ENCODE results near the gene MINK1. TPM values are rescaled to one million over a fixed set of nuclear protein-coding genes. Genes with fewer than 3 reads are reported as not detected.
A peak's percentile ranks its signal among the peaks of the same experiment; 100 is the strongest.

Gene MINK1
- total RNA-seq, 1 donor from 2014 or later: 117 TPM

GRCh38 chr17:4899341-4900230 is 66.4 kb downstream of the MINK1 start, which contains the start of gene C17orf107:
Gene C17orf107 (plus strand): TSS chr17:4899536. CDS start chr17:4899763, 227 bp downstream.
- H3K4me1 Mint-ChIP-seq: peaks cover 13% of the 10 kb centered on the region
- H3K4me3 Mint-ChIP-seq: peak within 1 kb of the TSS; percentile 69

GRCh38 chr17:4900231-4901107 is 67.3 kb downstream of the MINK1 start:
- TF ChIP-seq, protein P1, sequence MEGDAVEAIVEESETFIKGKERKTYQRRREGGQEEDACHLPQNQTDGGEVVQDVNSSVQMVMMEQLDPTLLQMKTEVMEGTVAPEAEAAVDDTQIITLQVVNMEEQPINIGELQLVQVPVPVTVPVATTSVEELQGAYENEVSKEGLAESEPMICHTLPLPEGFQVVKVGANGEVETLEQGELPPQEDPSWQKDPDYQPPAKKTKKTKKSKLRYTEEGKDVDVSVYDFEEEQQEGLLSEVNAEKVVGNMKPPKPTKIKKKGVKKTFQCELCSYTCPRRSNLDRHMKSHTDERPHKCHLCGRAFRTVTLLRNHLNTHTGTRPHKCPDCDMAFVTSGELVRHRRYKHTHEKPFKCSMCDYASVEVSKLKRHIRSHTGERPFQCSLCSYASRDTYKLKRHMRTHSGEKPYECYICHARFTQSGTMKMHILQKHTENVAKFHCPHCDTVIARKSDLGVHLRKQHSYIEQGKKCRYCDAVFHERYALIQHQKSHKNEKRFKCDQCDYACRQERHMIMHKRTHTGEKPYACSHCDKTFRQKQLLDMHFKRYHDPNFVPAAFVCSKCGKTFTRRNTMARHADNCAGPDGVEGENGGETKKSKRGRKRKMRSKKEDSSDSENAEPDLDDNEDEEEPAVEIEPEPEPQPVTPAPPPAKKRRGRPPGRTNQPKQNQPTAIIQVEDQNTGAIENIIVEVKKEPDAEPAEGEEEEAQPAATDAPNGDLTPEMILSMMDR (IDR thresholded peaks at IDR 0.05; ENCODE audit: unreplicated experiment): no peak
- Mint-ChIP-seq H3K4me1 (peaks cover 13% of the 10 kb centered on the region), H3K27me3 (ENCODE audit: low read depth) (no peaks in the 10 kb centered on the region), H3K36me3 (peaks cover 10% of the 10 kb centered on the region), H3K27ac (no peak overlapping the region), H3K9me3 (no peaks in the 10 kb centered on the region), H3K4me3 (peak overlapping the region; percentile 69)
- DNase-seq (ENCODE audit: low spot score in 2 of 2, unreplicated experiment in 2 of 2): no peak

More at GRCh38 chr17:4899341-4900230, 66.4 kb downstream of the MINK1 start, which contains the start of gene C17orf107:
- H3K27me3 Mint-ChIP-seq (ENCODE audit: low read depth): no peaks in the 10 kb centered on the region
- TF ChIP-seq, protein P1 (IDR thresholded peaks at IDR 0.05; ENCODE audit: unreplicated experiment): no peak
- H3K9me3 Mint-ChIP-seq: no peaks in the 10 kb centered on the region
- peak within 1 kb of the TSS; percentile 84 for H3K27ac Mint-ChIP-seq
- peaks cover 12% of the 10 kb centered on the region for H3K36me3 Mint-ChIP-seq
- DNase-seq (ENCODE audit: low spot score in 2 of 2, unreplicated experiment in 2 of 2): peak; percentile 69

- DNase-seq (ENCODE audit: low spot score in 2 of 2, unreplicated experiment in 2 of 2): no peak
- Mint-ChIP-seq H3K4me1 (peaks cover 13% of the 10 kb centered on the region), H3K36me3 (peaks cover 8% of the 10 kb centered on the region), H3K4me3 (no peak overlapping the region), H3K27me3 (ENCODE audit: low read depth) (no peaks in the 10 kb centered on the region), H3K9me3 (no peaks in the 10 kb centered on the region), H3K27ac (no peak overlapping the region)
- TF ChIP-seq, protein P1 (IDR thresholded peaks at IDR 0.05; ENCODE audit: unreplicated experiment): no peak
Measured at GRCh38 chr17:4901108-4901647, 68.0 kb downstream of the MINK1 start.

- Mint-ChIP-seq H3K9me3 (no peaks in the 10 kb centered on the region), H3K27ac (no peak overlapping the region)
- no peak for DNase-seq (ENCODE audit: low spot score in 2 of 2, unreplicated experiment in 2 of 2)
Measured at GRCh38 chr17:4901648-4902344, 68.7 kb downstream of the MINK1 start.

More at GRCh38 chr17:4901648-4902344, 68.7 kb downstream of the MINK1 start:
- TF ChIP-seq, protein P1 (IDR thresholded peaks at IDR 0.05; ENCODE audit: unreplicated experiment): no peak
- Mint-ChIP-seq H3K4me1 (peaks cover 13% of the 10 kb centered on the region), H3K27me3 (ENCODE audit: low read depth) (no peaks in the 10 kb centered on the region), H3K36me3 (peaks cover 8% of the 10 kb centered on the region), H3K4me3 (no peak overlapping the region)
